SK-N-MC (cell line): ENCODE measurements around the gene INSR.

ENCODE experiments used
- EZH2 ChIP-seq: fragments of 200-600 bp; sonication (generic); IDR thresholded peaks from one replicate; pipeline ENCODE4 v1.6.1; 2017; ENCODE audit warnings: antibody characterized with exemption
- FOXP2 ChIP-seq: optimal IDR thresholded peaks from 2 replicates; pipeline ENCODE3; 2011; ENCODE audit warnings: mild to moderate bottlenecking, moderate library complexity; ENCODE audit not compliant: insufficient read depth; ENCODE audit errors: extremely low read length, control extremely low read depth
- POLR2AphosphoS5 ChIP-seq: IDR thresholded peaks from 2 replicates; pipeline ENCODE4 v1.6.1; 2012; ENCODE audit warnings: mild to moderate bottlenecking, low read depth, low read length, borderline replicate concordance

DNA sequence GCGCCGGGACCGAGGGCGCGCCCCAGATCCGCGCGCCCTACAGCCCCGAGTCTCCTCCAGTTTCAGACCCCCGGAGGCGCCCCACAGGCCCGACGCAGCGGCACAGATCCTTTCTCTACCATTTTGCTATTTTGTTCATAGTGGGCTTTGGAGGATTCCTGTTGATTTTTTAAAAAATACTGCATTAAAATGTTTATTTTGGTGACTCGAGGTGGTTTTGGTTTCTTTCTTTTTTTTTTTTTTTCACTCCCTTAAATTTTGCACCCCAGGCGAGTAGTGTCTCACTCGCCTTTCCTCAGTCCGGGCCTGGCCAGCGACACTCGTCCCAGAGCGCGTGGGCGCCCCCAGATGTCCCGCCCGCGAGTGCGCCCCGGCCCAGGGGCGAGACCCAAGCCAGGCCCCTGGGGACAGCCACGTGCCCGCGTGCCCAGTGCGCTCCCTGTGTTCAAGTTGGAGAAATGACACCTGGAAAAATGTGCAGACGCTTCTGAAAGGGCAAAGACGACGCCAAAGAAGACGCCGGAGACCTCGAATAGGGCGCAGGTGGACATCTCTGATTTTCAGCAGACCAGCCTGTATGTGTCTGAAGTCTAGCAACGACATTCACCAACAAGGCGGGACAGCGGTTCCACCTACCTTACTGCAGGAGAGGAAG, 471 bp upstream of the INSR start:
- TF ChIP-seq EZH2: no peak
- TF ChIP-seq POLR2AphosphoS5: peak; percentile 57
- TF ChIP-seq FOXP2: no peak
